Eye (tissue), 1 donor: Measurements from ENCODE around the gene OVCA2.
"Not testable (repeated sequence)": the region's sequence is repeated elsewhere in the genome, so short reads cannot be mapped to it uniquely, and the experiment has no call there.

ENCODE experiments used
- DNase-seq: peaks from one replicate; pipeline ENCODE4 v3.0.0-alpha.2; 2015

The OVCA2 gene

GRCh38 chr17:2041561-2042389 is at the start of gene OVCA2:
Gene OVCA2 (plus strand): TSS chr17:2042022. CDS start chr17:2042048, 26 bp downstream.
- DNase-seq, result peak; percentile 99

GRCh38 chr17:1992541-1992940 is 49.3 kb upstream of the OVCA2 start:
- no peak for DNase-seq

GRCh38 chr17:1994707-1995106 is 47.1 kb upstream of the OVCA2 start:
- no peak for DNase-seq

- no peak for DNase-seq
These were observed 46.4 kb upstream of the OVCA2 start for GRCh38 chr17:1995321-1995892.

GRCh38 chr17:1995907-1996799 is 45.7 kb upstream of the OVCA2 start:
- DNase-seq, result no peak

- DNase-seq, result no peak
These were observed 45.0 kb upstream of the OVCA2 start for GRCh38 chr17:1996800-1997288.

- peak; percentile 69 for DNase-seq
These were observed 44.4 kb upstream of the OVCA2 start for GRCh38 chr17:1997289-1997926.

- DNase-seq, result peak; percentile 86
These were observed 43.7 kb upstream of the OVCA2 start for GRCh38 chr17:1997927-1998742.

GRCh38 chr17:1999557-2000251 is 42.1 kb upstream of the OVCA2 start:
- peak; percentile 80 for DNase-seq

GRCh38 chr17:2002767-2003329 is 39.0 kb upstream of the OVCA2 start:
- no peak for DNase-seq

GRCh38 chr17:2003525-2003924 is 38.3 kb upstream of the OVCA2 start:
- no peak for DNase-seq

- DNase-seq, result no peak
These were observed 37.3 kb upstream of the OVCA2 start for GRCh38 chr17:2004435-2004952.

GRCh38 chr17:2008332-2009126 is 33.3 kb upstream of the OVCA2 start:
- no peak for DNase-seq

GRCh38 chr17:2009737-2010136 is 32.1 kb upstream of the OVCA2 start:
- DNase-seq, result no peak

- peak; percentile 79 for DNase-seq
These were observed 30.1 kb upstream of the OVCA2 start for GRCh38 chr17:2011411-2012371.

GRCh38 chr17:2012499-2012898 is 29.3 kb upstream of the OVCA2 start:
- DNase-seq, result no peak

- not testable (repeated sequence) for DNase-seq
These were observed 28.4 kb upstream of the OVCA2 start for GRCh38 chr17:2013220-2013993.

GRCh38 chr17:2013994-2014317 is 27.9 kb upstream of the OVCA2 start:
- DNase-seq, result no peak
